OCI-LY1 (cell line): Measurements from ENCODE around the gene CDK10.

Experiments
- CTCF ChIP-seq: fragments of 200-600 bp; sonication (generic), shearing (Covaris generic); IDR thresholded peaks from 2 replicates; pipeline ENCODE4 v1.5.1; 2017; ENCODE audit warnings: mild to moderate bottlenecking, antibody characterized with exemption, low read length, moderate library complexity, mixed read lengths
- EZH2 ChIP-seq: fragments of 200-600 bp; sonication (generic), shearing (Covaris generic); IDR thresholded peaks from 2 replicates; pipeline ENCODE4 v1.8.0; 2017; ENCODE audit warnings: borderline replicate concordance, mixed run types, mild to moderate bottlenecking, antibody characterized with exemption, low read length, moderate library complexity, mixed read lengths

- no peak for TF ChIP-seq CTCF
- no peak for TF ChIP-seq EZH2
Observed at GRCh38 chr16:89661215-89661614, 25.3 kb upstream of the CDK10 start.
